Spleen (tissue), 11 donors: Measurements from ENCODE around the gene MROH7. TPM values are rescaled to one million over a fixed set of nuclear protein-coding genes. Genes with fewer than 3 reads are reported as not detected.

ENCODE experiments used
- DNase-seq: peaks from one replicate; pipeline ENCODE4 v3.0.0-alpha.2; 2020
- H3K27ac ChIP-seq, 8 donors: fragments of 200-600 bp; sonication (generic) in 7 of 8; 1 replicate in 4 of 8; 2 replicates in 4 of 8; pipeline versions ENCODE4 v1.5.0 to v1.8.0; 2016 to 2021; ENCODE audit warnings: inconsistent platforms in 4 of 8, mild to moderate bottlenecking in 4 of 8, moderate library complexity in 1 of 8
- H3K27me3 ChIP-seq, 7 donors: fragments of 200-600 bp; sonication (generic) in 6 of 7; replicated peaks in 1 of 7; 1 replicate in 4 of 7; 2 replicates in 3 of 7; pipeline versions ENCODE4 v1.5.0 to v1.8.0; 2016 to 2021; ENCODE audit warnings: inconsistent platforms in 3 of 7, mild to moderate bottlenecking in 1 of 7
- H3K36me3 ChIP-seq, 6 donors: fragments of 200-600 bp; sonication (generic) in 5 of 6; 1 replicate in 4 of 6; 2 replicates in 2 of 6; pipeline versions ENCODE4 v1.5.0 to v1.8.0; 2016 to 2021; ENCODE audit warnings: inconsistent platforms in 2 of 6
- H3K4me1 ChIP-seq, 6 donors: fragments of 200-600 bp; sonication (generic) in 5 of 6; 1 replicate in 3 of 6; 2 replicates in 3 of 6; pipeline versions ENCODE4 v1.5.0 to v1.8.0; 2016 to 2021; ENCODE audit warnings: inconsistent platforms in 3 of 6
- H3K4me3 ChIP-seq, 8 donors: fragments of 200-600 bp; sonication (generic) in 7 of 8; 1 replicate in 4 of 8; 2 replicates in 4 of 8; pipeline versions ENCODE4 v1.5.0 to v1.8.0; 2016 to 2021; ENCODE audit warnings: inconsistent platforms in 4 of 8, mild to moderate bottlenecking in 4 of 8, moderate library complexity in 2 of 8
- H3K9me3 ChIP-seq, 8 donors: fragments of 200-600 bp; sonication (generic) in 7 of 8; 1 replicate in 4 of 8; 2 replicates in 4 of 8; pipeline versions ENCODE4 v1.5.0 to v1.8.0; 2016 to 2021; ENCODE audit warnings: inconsistent platforms in 4 of 8
- CTCF ChIP-seq, 11 experiments: fragments of 200-600 bp in 7 of 11; fragments of 450-650 bp in 4 of 11; sonication (generic) in 4 of 11; IDR thresholded peaks in 8 of 11; conservative IDR thresholded peaks in 3 of 11; 1 replicate in 7 of 11; 2 replicates in 4 of 11; pipeline versions ENCODE4 v1.4.0 to v1.8.0; 2016 to 2021; ENCODE audit warnings: antibody characterized with exemption in 11 of 11, inconsistent platforms in 4 of 11, mild to moderate bottlenecking in 1 of 11
- POLR2A ChIP-seq, 3 donors: fragments of 450-650 bp; IDR thresholded peaks; one replicate each; pipeline ENCODE4 v1.5.1; 2017; ENCODE audit warnings: antibody characterized with exemption in 3 of 3, mild to moderate bottlenecking in 1 of 3
- POLR2AphosphoS5 ChIP-seq, 3 donors: sonication (generic); formaldehyde crosslinking; IDR thresholded peaks; one replicate each; pipeline ENCODE4 v1.5.1; 2017; ENCODE audit warnings: antibody characterized with exemption in 3 of 3
- WGBS, 5 donors: extraction: QIAGEN DNeasy Blood & Tissue Kit in 3 of 5; methylation state at CpG; one replicate each; pipeline versions ENCODE4 v1.1.5 to v1.1.7; 2013 to 2018; 5-methylcytosine and 5-hydroxymethylcytosine counted together
- intact Hi-C: fragments of 100-400 bp; cut with DNase I; formaldehyde crosslinking; loops from one replicate; pipeline ENCODE4 v1.15.0; 2023; ENCODE audit warnings: low total_unique reads
- polyA plus RNA-seq, 3 donors: library from polyadenylated mRNA; stranded (reverse); fragments of 200-250 nt; gene quantifications; one replicate each; pipeline ENCODE4 v1.2.1, GENCODE V29; 2013
- total RNA-seq, 7 donors: library from RNA; depleted of rRNA in 3 of 7; stranded (reverse); fragments of >200 nt in 3 of 7; fragmentation: NEBNext Ultra II Directional in 4 of 7; extraction: Animal tissue kit (Norgen Biotek cat#: 25700) in 4 of 7; gene quantifications; one replicate each; pipeline versions ENCODE4 v1.1.0 to v1.2.1, GENCODE V29; 2016 to 2021
- donor health status: healthy with polysubstance abuse.
- donor health status: DM: no; HTN: no; CAD: no; lungs with moderate emphysema.
- donor health status: DM: no; HTN: no; CAD: no.
- donor health status: Bipolar disorder and iron deficiency.
- donor health status: healthy.
- donor health status: DM: no; HTN: no; CAD: no.
- donor health status: DM: yes; HTN: yes; CAD: no.

Gene MROH7
- total and polyA plus RNA-seq, 10 donors, result 0.36 to 3.6 (median 1.4) TPM

DNA sequence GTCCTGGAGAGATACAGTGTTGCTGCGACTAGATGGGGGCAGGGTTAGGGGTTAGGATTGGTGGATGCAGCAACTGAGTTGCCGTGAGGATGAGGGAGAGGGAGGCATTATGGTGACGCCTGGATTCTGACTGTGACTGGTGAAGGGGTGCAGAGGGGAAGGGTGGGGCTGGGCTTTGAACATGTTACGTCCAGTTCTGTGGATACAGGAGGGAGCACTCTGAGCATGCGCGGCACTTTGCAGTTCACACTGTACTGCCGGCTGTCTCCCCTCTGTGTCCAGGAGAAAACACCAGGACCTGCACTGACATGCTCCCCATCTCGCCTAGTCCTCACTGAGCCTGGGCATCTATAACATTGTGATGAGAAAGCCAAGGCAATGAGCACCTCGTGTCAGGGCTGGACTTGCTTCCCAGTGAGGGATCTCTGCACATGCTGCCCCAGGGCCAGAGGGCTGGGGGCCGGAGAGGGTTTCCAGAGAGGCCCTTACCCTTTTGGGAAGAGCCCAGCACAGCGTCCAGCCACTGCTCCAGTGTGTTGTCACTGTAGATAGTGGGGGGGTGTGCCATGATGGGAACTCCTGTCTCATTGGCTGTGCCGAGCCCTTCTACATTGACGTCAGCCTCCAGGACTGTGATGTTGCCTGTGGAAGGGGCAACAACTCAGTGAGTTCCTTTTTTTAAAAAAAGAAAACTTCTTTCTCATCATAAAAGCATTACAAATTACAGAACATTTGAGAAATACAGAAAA is 25.9 kb upstream of the MROH7 start:
- H3K9me3 ChIP-seq, result no peaks in the 10 kb centered on the region
- intact Hi-C loops, result no loop called here
- H3K27ac ChIP-seq, result no peak overlapping the region
- H3K27me3 ChIP-seq, result no peaks in the 10 kb centered on the region
- no peaks in the 10 kb centered on the region for H3K4me1 ChIP-seq
- TF ChIP-seq POLR2AphosphoS5 (IDR thresholded peaks at IDR 0.05) (no peak), POLR2A (IDR thresholded peaks at IDR 0.05) (no peak), CTCF (IDR thresholded peaks at IDR 0.05 in 8 of 11, conservative IDR thresholded peaks at IDR 0.05 in 3 of 11) (no peak)
- H3K4me3 ChIP-seq, result no peak overlapping the region
- 69 to 82% (median 81%) methylated on average over 10 to 13 of the region's 13 CpGs for WGBS, 5 donors
- H3K36me3 ChIP-seq, result no peaks in the 10 kb centered on the region
- DNase-seq, result peak; percentile 72

GRCh38 chr1:54619749-54620148 is 21.8 kb upstream of the MROH7 start:
- Histone ChIP-seq H3K27ac (no peak overlapping the region), H3K27me3 (no peaks in the 10 kb centered on the region), H3K9me3 (no peaks in the 10 kb centered on the region), H3K36me3 (no peaks in the 10 kb centered on the region), H3K4me1 (no peaks in the 10 kb centered on the region), H3K4me3 (no peak overlapping the region)
- DNase-seq, result peak; percentile 51
- intact Hi-C loops, result no loop called here
- TF ChIP-seq POLR2AphosphoS5 (IDR thresholded peaks at IDR 0.05) (no peak), POLR2A (IDR thresholded peaks at IDR 0.05) (no peak), CTCF (IDR thresholded peaks at IDR 0.05 in 8 of 11, conservative IDR thresholded peaks at IDR 0.05 in 3 of 11) (no peak)
- WGBS, 5 donors, result 84 to 93% (median 86%) methylated on average over 4 to 8 of the region's 8 CpGs

GRCh38 chr1:54623216-54624007 is 18.2 kb upstream of the MROH7 start, which contains the start of gene FAM151A:
FAM151A (minus strand) TSS chr1:54623525; CDS start chr1:54623395, 130 bp downstream.
- TF ChIP-seq POLR2AphosphoS5 (IDR thresholded peaks at IDR 0.05) (no peak), CTCF (IDR thresholded peaks at IDR 0.05 in 8 of 11, conservative IDR thresholded peaks at IDR 0.05 in 3 of 11) (no peak), POLR2A (IDR thresholded peaks at IDR 0.05) (no peak)
- DNase-seq, result peak; percentile 53
- Histone ChIP-seq H3K4me1 (no peaks in the 10 kb centered on the region), H3K4me3 (no peak within 1 kb of the TSS), H3K27me3 (no peaks in the 10 kb centered on the region), H3K36me3 (no peaks in the 10 kb centered on the region), H3K9me3 (no peaks in the 10 kb centered on the region), H3K27ac (no peak within 1 kb of the TSS)
- 79 to 90% (median 84%) methylated on average over 16 to 18 of the region's 18 CpGs for WGBS, 5 donors
- intact Hi-C loops, result no loop called here
